Activated CD4-positive, CD25-positive, alpha-beta regulatory T cell (primary cell): ENCODE measurements around the gene VEGFD.

Source experiments
- DNase-seq, 4 experiments: peaks; one replicate each; lab custom pipeline; 2025; lab: John Stamatoyannopoulos, UW

VEGFD gene, protein sequence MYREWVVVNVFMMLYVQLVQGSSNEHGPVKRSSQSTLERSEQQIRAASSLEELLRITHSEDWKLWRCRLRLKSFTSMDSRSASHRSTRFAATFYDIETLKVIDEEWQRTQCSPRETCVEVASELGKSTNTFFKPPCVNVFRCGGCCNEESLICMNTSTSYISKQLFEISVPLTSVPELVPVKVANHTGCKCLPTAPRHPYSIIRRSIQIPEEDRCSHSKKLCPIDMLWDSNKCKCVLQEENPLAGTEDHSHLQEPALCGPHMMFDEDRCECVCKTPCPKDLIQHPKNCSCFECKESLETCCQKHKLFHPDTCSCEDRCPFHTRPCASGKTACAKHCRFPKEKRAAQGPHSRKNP

DNA sequence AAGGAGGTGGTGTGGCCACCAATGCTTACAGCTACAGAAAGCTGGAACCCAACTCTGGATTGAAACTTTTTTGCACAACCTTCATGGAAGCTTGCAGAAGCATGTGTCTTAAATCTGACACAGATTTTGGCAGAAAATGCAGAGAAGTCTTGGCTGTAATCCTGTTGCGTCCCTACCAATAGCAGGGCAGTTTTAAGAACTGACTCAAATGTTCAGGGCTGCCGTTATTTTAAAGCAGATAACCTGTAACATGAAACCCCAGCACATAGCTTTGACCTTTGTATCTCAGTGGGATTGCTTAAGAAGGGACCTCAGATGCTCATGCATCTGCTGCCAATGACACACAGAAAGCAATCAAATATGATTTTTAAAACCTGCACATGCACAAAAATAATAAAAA is at the start of gene VEGFD:
Gene VEGFD (minus strand): TSS at position 110 of the 400 bp plus-strand sequence. CDS start 467 bp downstream, outside the sequence.
- DNase-seq: no peak

DNA sequence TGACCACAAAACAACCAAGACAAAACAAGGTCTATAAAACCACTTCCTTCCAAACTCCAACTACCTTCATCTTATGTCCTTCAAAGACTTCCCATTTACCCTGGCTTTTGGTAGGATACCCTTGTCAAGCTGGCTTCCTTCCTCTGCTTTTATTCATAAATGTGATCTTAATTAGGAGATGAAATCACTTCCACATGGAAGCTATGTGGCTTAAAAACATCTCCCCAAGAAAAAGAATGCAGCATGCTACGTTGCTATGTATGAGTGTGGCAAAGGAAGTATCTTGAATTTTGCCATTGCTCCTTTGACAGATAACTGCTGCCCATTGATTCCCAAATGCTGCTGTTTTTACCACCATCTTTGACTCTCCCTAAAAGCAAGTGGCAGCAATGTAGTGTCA is 46.4 kb upstream of the VEGFD start:
- no peak for DNase-seq

DNA sequence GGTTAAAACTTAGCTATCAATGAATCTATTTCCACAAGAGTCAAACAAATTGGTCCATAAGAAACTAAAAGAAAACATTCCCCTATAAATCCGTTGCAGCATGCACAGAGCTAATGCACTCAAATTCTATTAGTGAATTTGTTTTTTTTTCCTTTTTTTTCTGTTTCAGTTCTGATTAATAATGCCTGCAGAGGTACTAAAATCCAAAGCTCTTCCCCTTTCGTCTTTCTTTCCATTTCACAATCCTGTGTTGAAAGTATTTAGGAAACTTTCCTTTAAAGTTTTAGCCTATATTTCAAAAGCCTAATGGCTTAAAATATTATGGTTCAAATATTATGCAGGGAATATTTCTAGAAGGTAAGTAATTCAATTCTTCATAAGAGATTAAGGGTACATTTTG is 45.9 kb upstream of the VEGFD start:
- DNase-seq: no peak

DNA sequence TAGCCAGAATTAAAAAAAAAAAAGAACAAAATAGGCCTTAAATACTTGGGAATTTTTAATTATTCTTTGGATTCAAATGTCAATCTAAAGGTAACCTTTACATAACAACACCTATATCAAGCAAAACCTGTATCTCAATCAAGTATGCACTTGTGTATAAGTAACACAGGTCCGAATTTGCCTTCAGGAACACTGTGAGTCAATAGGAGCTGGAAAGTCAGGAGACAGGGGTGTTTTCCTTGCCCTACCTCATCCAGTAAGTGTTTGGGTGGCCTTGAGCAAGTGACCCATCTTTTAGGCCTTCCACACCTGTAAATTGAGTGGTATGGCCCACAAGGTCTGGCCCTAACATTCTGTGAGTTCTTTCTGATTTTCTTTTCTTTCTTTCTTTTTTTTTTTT is 40.8 kb upstream of the VEGFD start:
- DNase-seq: no peak

DNA sequence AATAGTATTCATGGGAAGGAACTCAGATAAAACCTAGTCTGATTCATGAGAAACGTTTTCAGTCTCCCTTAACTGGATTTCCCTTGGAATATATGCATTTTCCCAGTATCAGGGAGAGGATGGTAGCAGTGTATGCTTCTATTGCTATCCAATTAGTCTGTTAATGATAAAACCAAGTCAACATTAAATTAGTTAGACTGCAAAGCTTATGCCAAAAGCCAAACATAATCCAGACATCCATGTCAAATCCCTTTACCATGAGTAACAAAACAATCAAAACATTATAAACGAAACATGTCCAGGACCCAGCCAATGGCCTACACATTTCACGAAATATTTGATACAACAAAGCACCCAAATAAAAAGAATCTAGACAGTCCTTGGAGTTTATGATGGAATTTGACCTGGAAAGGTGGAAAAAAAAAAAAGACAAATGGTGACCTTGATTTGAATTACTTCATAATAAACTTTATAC is 34.5 kb upstream of the VEGFD start:
- no peak for DNase-seq

DNA sequence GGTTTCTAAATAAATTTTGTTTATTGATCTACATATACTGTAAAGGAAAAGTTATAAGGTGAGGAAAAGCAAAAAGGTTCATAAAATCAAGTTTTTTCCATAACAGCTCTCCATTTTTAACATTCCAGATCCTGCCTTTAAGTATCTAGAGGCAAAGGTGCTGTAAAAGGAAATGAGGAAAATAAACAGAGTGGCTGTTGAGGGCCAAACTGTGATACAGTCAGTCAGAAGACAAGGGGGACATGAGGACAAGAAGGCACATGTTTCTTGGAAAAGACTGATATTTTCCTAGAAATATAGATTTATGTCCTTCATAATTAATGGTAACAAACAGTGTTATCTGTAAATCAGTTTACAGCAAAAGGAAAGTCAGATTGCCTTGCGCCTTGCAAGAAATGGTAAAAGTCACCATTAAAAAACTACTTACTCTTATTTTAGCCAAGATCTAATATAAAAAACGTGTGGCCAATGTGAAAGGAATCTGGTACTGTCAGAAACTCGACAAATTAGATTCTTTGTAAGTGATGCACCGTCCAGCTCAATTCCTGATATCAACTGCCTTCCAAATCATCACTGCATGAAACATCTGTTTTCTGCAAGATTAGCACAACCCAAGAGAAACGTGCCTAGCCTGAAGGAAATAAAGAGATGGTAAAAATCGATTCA is 34.0 kb upstream of the VEGFD start:
- DNase-seq: no peak

DNA sequence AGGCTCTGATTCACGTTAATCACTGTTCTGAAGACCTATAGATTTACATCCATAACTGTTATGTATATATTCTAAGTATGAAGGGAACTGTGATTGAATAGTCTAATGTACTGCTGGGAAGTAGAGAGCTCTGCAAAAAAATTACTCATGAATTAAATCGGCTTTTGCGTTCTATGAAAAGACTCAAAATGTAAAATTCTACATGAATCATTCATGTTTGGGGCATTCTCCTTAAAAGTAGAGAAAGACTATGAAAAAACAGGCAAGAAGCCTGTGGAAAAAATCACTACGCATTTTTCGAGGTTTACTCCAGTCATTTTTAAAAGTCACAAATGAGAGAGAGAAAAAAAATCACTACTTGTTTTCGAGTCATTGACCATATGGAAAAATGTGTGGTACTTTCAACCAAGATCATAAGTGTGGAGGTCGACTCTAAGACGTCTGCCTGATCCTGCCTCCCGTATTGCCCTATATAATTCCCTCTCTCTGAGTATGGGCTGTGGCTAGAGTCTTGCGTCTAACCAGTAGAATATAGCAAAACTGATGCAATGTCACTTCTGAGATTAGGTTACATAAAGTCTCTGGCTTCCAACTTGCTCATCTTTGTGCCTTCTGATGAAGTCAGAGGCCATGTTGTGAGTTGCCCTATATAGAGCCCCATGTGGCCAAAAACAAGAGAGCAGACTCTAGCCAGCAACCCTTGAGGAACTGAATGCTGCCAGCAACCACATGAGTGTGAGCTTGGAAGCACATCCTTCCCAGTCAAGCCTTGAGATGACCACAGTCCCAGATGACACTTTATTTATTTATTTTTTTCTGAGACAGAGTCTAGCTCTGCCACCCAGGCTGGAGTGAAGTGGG is 32.1 kb upstream of the VEGFD start:
- DNase-seq: no peak

DNA sequence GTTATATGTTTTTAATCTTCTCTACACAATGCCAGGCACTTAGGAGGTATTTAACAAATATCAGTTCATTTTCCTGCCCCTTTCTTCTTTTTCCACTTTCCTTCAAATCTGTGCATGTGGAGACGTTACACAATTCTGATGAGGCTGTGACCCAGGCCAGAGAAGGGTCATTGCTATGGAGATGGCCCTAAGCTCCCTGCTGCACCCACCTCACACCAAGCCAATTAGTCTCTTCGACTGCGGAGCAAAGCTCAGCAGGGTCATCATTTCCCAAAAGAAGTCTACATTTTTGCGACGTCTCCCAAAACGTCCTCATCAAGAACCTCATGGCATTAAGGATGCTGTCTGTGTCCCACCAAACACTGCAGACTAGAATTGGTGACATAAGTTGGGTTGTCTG is 28.9 kb upstream of the VEGFD start:
- no peak for DNase-seq

DNA sequence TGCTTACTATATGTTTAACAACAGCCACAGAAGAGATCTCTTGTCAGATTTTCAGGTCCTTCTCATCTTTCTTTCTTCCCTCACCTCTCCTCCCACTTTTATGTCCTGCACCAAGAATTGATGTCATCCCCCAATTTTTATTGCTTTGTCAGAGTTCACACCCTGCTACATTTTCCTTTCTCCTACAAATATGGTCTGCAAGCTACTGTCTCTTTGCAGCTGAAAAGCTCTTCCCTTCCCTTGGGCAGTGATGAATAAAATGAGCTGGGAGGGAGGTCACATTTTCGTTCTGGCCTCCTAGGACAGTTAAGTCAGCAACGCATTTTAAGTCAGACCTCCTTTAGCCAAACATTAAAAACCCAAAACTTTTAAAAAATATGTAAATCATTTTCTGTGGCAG is 26.7 kb upstream of the VEGFD start:
- DNase-seq: no peak

DNA sequence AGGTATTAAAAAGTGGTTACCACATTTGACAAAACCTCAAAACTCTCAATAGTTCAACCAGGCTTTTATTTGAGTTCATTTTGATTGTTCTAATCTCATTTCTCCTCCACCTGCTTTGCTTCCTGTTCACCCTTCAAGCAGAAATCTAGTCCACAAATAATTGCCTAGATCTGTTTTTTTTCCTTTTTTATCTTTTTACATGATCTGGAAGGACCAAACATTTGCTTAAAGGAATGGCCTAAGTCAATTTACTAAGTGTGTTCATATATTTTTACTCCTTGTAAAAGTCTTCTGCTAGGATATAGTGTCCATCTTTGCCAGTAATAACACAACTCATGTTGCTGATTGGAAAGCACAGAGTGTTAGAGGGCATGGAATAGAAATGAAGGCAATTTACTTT is 26.2 kb upstream of the VEGFD start:
- no peak for DNase-seq

DNA sequence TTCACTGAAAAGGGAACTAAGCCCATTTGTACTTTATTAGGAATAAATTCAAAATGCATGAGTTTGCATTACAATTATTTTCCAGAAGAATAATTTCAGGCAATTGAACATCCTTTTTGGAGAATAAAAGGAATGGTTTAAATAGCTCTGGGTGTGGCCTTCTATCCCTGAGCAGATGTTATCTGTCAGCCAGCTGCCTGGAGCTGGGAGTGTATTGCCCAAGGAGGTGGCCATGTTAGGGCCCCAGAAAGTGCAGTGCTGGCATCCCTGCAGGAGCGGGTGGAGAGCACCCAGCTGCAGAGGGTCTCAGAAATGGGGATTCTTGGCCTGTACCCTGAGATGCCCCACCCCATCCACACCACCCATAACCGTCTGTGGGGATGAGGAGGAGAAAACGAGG is 21.6 kb upstream of the VEGFD start:
- no peak for DNase-seq

DNA sequence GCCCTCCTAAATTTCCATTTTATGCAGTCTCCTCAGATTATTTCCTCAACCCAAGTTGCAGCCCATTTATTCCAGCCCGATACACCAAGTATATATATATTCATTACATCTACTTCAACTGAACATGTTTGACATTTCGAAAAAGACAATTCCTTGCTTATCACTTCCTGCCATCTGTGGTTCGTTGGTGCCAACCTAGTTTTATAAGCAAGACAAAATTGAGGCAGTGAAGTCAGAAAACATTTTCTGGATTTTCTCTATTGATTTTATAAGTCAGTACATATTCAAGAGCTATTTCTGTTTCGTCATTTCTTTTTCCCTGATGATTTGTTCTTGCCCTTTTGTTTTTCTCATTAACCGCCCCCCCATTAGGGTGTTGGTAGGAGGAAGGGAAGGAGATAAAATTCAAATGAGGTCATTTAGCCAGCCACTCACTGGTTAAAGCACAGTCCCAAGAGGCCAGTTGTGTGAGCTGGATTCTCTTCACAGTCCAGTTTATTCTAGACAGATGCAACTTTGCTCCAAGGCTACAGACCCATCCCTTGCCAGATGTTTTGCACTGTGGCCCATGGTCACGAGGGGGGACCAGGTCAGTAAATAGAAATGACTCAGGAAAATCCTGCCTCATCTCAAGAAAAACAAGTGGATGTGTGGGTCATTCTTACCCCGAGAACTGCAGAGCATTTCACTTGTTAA is 20.3 kb upstream of the VEGFD start:
- no peak for DNase-seq

DNA sequence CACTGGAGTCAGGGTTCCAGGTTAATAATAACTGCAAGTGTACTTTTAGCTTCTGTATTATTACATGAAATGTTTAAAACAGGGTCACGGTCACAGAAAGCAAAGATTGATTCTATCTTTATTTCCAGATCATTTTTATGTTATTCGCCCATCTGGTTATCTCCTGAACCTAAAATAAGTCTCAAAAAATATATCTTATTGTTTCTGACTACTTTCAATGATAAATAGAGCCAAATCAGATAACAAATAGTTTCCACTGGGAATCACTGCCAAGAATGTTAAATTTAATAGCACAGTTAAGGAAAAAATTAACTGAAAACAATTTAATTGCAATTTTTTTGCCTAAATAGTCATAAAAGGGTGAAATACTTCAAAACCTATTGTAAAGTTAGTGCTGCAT is 17.2 kb upstream of the VEGFD start:
- DNase-seq: no peak

DNA sequence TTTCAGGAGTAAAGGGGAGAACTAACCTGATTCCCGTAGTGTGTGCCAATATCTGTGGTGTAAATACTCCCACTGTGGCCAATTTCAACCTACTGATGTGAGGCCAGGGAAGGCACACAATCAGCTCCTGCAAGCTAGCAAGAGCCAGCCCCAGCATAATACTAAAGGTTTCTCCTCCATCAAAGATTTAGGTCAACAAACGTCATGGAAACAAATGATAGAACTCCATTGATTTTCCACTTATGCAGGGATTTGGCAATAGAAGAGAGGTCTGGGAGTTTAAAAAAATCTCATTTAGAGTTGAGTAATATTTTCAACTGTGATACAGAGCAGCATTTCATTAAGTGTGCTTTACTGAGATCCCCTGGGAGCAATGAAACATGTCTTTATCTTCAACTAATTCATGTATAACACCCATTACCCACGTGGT is 15.8 kb upstream of the VEGFD start:
- no peak for DNase-seq

DNA sequence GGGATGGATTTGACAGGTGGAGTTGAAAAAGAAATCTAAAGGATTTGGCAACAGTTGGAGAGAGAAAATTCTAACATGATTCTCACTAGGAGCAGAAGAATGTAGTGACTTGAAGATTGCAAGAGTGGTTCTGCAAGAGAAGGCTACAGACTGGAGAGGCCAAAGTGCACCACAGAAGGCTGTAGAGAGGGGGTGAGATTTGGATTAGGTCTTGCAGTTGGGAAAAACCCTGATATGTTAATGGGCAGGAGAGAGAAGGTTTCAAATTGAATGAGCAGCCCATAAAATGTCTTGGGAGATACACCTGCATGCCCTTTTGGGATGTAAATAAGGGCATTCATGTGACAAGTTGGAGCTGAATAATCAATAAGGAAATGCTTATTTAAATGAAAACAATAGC is 14.7 kb upstream of the VEGFD start:
- DNase-seq: no peak

DNA sequence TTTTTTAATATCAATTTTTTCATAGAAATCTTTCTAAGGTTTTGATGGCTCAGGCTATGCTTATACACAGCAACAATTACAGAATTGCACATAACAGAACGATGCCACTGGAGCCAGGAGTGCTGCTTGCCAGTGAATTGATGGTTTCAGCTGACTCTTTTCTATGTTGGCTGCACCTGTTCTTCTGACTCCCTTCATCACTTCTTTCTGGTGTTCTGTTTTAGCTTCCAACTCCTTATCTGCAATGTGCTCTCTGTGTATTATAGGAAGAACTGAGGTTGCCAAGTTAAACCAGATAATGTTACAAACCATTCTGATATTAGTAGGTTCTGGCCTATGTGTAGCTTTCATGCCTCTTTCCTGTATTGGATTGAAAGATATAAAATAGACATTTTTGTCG is 11.6 kb upstream of the VEGFD start:
- DNase-seq: no peak

DNA sequence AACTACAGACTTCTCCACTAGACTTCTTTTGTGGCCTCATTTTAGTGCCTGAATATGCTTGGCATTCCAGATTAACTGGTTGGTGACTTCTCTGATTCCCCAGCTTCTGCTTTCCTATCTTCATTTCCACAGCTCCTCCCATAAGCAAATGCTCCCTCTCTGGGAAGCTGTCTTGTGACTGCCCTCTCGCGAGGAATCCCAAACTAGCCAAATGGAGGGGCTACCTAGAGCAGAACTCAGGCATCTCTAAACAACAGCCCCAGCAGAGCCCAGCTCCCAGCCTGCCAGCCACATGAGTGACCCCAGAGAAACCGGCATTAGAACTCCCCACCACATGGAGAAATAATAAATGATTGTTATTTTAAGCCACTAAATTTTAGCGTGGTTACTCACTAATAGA is 7.6 kb upstream of the VEGFD start:
- no peak for DNase-seq

DNA sequence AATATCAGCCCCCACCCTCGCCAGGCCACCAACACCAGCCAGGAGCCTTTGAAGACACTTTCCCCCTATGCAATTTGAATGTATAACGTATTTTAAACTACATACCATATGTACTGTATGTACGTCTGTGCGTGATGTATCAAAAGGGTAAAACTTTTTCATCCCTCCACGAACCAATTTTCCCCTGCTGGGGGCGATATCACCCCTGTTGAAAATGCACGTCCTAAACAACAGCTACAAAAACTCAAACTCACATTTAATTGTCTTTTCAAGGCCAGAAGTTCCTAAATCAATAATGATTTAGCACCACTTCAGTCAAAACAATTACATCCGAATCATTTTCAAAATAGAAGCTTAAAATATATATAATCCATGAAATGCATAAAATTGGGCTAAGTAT is 1.4 kb downstream of the VEGFD start:
- no peak for DNase-seq

DNA sequence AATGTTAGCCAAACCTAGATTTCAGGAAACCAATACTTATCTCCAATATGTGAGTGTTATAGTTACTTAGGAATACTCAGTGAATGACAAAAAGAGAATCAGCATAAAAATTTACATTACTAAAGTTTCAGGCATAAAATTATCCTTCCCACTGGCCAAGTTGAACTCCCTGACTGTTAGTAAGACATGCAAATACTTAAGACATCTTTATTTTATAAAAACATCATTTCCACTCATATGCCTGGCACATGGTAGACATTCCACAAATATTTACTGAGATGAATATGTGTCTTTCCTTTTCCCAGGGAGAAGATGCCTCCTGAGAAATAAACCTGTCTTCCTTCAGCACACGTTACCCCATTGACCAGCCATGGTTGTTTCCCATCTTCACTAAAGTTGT is 7.3 kb downstream of the VEGFD start:
- no peak for DNase-seq

DNA sequence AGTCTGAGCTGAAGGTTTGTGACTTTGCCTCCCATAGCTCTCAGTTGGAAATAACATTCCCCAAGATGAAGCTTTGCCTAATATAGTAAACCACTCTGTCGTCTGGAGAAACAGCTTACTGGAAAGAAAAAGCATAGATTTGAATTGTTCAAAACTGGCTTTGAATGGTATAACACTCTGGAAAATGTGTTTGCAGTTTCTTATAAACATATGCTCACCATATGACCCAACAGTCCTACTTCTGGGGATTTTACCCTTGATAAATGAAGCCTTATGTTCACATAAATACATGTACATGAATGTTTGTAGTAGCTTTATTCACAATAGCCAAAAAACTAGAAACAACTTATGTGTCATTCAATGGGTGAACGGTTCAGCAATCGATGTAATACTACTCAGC is 10.2 kb downstream of the VEGFD start:
- DNase-seq: no peak

DNA sequence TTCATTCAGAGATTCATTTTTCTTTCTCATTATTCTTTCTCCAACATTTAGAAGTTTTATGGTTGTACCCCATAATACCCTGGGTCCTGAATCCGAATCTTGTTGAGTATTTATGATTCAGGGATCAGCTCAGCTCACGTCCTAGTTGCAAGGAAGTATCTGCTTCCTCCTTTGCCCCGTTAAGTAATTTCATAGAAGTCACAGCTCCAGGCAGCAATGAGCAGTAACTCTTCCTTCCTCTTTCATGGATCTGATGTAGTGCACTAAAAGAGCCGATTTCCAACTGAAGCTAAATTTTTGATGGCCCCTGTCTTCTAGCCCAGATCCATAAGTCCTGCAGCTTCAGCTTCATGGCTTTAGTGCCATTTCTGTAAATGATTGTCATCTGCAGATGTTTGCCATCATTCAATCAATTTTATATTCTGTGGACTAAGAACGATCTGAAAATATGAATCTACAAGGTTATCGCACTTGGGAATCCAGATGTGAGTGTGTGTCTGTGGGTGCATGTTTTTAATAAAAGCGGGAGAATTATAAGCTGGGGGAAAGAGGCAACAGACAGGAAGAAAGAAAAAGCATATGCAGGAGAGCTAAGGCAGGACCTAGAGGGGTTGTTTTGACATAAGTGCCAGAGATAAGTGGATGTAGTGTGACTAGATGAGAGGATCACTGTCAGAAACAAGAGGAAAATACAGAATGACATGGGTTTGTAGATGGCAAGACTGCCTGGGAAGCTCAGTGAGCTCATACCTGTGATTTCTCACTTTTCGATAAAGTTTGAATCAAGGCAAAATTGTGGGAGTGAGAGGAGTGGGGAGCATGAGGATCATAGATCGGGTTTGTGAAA is 17.5 kb downstream of the VEGFD start:
- no peak for DNase-seq
